ENCODE data around the gene RNF2.

RNF2 gene

DNA sequence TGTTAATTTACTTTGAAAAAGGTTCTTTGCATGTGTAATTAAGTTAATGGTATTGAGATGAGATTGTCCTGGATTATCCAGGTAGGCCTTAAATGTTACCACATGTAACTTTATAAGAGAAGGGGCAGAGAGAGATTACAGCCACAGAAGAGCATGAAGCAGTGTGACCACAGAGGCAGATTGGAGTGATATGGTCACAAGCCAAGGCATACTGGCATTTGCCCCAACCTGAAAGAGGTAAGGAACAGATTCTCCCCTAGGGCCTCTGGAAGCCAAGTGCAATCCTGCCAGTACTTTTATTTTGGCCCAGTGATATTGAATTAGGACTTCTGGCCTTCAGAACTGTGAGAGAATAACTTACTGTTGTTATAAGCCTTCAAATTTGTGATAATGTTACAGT lies 23.0 kb downstream of the RNF2 start:
- no peak overlapping the region for H4K8ac ChIP-seq (ENCODE audit: low read depth, low read length)
- no peak overlapping the region for H3K4me2 ChIP-seq (ENCODE audit: low read length)
- H2BK5ac ChIP-seq (ENCODE audit: low read depth, low read length, poor library complexity) = no peak overlapping the region
- DNase-seq = no peak
- H4K12ac ChIP-seq (ENCODE audit: low read depth, low read length) = no peak overlapping the region
- no peak overlapping the region for H3K23ac ChIP-seq (ENCODE audit: low read length)
- no peak overlapping the region for H3K9ac ChIP-seq (ENCODE audit: low read length)
- H3K4me1 ChIP-seq (ENCODE audit: control insufficient read depth in 1 of 2, insufficient read depth in 2 of 2, low read length in 2 of 2) = no peaks in the 10 kb centered on the region
- H3K18ac ChIP-seq (ENCODE audit: low read length) = no peak overlapping the region
- H2AFZ ChIP-seq (ENCODE audit: insufficient read depth, low read length, poor library complexity) = no peak overlapping the region
- no peak overlapping the region for H4K91ac ChIP-seq (ENCODE audit: low read depth, low read length)
- no peak overlapping the region for H3K4me3 ChIP-seq (ENCODE audit: low read depth, low read length)
- no peak overlapping the region for H3K27ac ChIP-seq (ENCODE audit: low read depth, low read length)
- H3K79me2 ChIP-seq (ENCODE audit: control insufficient read depth, insufficient read depth, low read length, poor library complexity) = peaks cover 4% of the 10 kb centered on the region
- H3K4ac ChIP-seq (ENCODE audit: low read depth, low read length) = peak overlapping the region; percentile 83
- H2AK5ac ChIP-seq (ENCODE audit: low read length) = no peak overlapping the region
- no peaks in the 10 kb centered on the region for H3K9me3 ChIP-seq (ENCODE audit: insufficient read depth, low read depth, low read length)
- H3K36me3 ChIP-seq (ENCODE audit: control insufficient read depth in 1 of 2, insufficient read depth in 2 of 2, low read length in 2 of 2) = peaks cover 0 to 6% of the 10 kb centered on the region in 2 experiments
- H2BK12ac ChIP-seq (ENCODE audit: low read length) = no peak overlapping the region
- no peaks in the 10 kb centered on the region for H3K27me3 ChIP-seq (ENCODE audit: insufficient read depth, low read length)
- no peak overlapping the region for H2BK120ac ChIP-seq (ENCODE audit: insufficient read depth, low read length, poor library complexity)
- H3K79me1 ChIP-seq (ENCODE audit: low read length) = no peaks in the 10 kb centered on the region
- no peak overlapping the region for H3K14ac ChIP-seq (ENCODE audit: low read length)

DNA sequence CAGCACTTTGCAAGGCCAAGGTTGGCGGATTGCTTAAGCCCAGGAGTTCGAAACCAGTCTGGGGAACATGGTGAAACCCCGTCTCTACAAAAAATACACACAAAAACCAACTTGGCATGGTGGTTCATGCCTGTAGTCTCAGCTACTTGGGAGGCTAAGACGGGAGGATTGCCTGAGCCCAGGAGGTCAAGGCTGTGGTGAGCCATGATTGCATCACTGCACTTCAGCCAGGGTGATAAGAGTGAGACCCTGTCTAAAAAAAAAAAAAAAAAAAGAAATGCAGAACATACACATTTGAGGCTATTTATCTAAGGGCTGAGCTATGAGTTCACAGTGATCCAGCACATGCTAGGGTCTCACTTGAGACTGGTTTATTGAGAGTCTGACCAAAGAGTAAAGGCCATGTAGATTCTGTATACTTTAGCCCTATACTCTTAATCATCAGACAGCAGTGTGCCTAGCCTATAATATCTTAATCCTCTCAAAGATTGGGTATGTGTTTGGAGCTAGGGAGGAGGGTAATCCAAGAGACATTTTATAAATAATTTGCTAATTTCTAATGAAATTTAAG lies 23.9 kb downstream of the RNF2 start:
- no peak overlapping the region for H3K23ac ChIP-seq (ENCODE audit: low read length)
- H2AFZ ChIP-seq (ENCODE audit: insufficient read depth, low read length, poor library complexity) = no peak overlapping the region
- no peak overlapping the region for H2BK12ac ChIP-seq (ENCODE audit: low read length)
- H2BK5ac ChIP-seq (ENCODE audit: low read depth, low read length, poor library complexity) = no peak overlapping the region
- DNase-seq = no peak
- no peaks in the 10 kb centered on the region for H3K79me1 ChIP-seq (ENCODE audit: low read length)
- no peak overlapping the region for H3K4me3 ChIP-seq (ENCODE audit: low read depth, low read length)
- no peak overlapping the region for H4K91ac ChIP-seq (ENCODE audit: low read depth, low read length)
- no peak overlapping the region for H3K14ac ChIP-seq (ENCODE audit: low read length)
- no peak overlapping the region for H2BK120ac ChIP-seq (ENCODE audit: insufficient read depth, low read length, poor library complexity)
- WGBS (ENCODE audit: extremely low coverage, insufficient coverage, insufficient read length) = no CpG with 5 or more reads among the region's 4 CpGs
- no peaks in the 10 kb centered on the region for H3K4me1 ChIP-seq (ENCODE audit: control insufficient read depth in 1 of 2, insufficient read depth in 2 of 2, low read length in 2 of 2)
- no peak overlapping the region for H2AK5ac ChIP-seq (ENCODE audit: low read length)
- no peak overlapping the region for H3K18ac ChIP-seq (ENCODE audit: low read length)
- no peak overlapping the region for H4K8ac ChIP-seq (ENCODE audit: low read depth, low read length)
- H3K4me2 ChIP-seq (ENCODE audit: low read length) = no peak overlapping the region
- H3K4ac ChIP-seq (ENCODE audit: low read depth, low read length) = no peak overlapping the region
- H3K27me3 ChIP-seq (ENCODE audit: insufficient read depth, low read length) = no peaks in the 10 kb centered on the region
- no peak overlapping the region for H3K9ac ChIP-seq (ENCODE audit: low read length)
- H3K9me3 ChIP-seq (ENCODE audit: insufficient read depth, low read depth, low read length) = no peaks in the 10 kb centered on the region
- H3K79me2 ChIP-seq (ENCODE audit: control insufficient read depth, insufficient read depth, low read length, poor library complexity) = peaks cover 2% of the 10 kb centered on the region
- H3K27ac ChIP-seq (ENCODE audit: low read depth, low read length) = no peak overlapping the region
- no peak overlapping the region for H4K12ac ChIP-seq (ENCODE audit: low read depth, low read length)
- peaks cover 0 to 6% of the 10 kb centered on the region in 2 experiments for H3K36me3 ChIP-seq (ENCODE audit: control insufficient read depth in 1 of 2, insufficient read depth in 2 of 2, low read length in 2 of 2)

DNA sequence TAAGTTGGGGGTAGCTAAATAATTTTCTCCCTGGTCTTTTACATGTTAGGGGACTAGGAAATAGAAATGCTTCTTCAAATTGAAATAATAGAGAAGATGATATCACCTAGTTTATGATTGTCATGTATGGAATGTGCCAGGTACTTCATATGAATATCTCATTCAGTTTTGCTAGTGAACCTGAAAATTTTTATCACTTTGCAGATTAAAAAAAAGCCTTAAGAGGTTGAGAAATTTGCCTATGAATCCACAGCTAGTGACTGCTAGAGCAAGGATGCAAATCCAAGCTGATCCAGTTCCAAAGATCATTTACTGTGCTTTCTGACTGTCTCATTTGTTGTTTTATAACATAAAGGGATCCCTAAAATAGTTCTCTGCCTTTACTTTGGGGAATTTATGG lies 24.7 kb downstream of the RNF2 start:
- no peak overlapping the region for H4K12ac ChIP-seq (ENCODE audit: low read depth, low read length)

DNA sequence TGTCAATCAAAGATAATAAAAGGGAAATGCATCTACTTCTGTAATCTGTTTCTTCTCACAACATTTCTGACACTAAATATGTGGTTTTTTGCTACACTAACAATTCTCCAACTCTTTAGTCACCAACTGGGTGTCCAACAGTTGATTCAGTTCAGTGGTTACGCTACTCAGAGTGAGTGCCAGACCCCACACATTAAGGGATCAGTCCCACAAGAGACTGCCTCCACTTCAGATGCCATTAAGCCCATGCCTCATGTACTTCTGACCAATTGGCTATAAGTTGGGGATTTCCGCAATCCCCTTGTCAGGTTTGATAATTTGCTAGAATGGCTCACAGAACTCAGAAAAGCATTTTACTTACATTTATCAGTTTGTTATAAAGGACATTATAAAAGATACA lies 28.4 kb downstream of the RNF2 start:
- no peak overlapping the region for H2AFZ ChIP-seq (ENCODE audit: insufficient read depth, low read length, poor library complexity)
- H3K27me3 ChIP-seq (ENCODE audit: insufficient read depth, low read length) = no peaks in the 10 kb centered on the region
- DNase-seq = no peak
- no peak overlapping the region for H2AK5ac ChIP-seq (ENCODE audit: low read length)
- H4K91ac ChIP-seq (ENCODE audit: low read depth, low read length) = no peak overlapping the region
- H3K4ac ChIP-seq (ENCODE audit: low read depth, low read length) = no peak overlapping the region
- H3K79me2 ChIP-seq (ENCODE audit: control insufficient read depth, insufficient read depth, low read length, poor library complexity) = peaks cover 3% of the 10 kb centered on the region
- H3K14ac ChIP-seq (ENCODE audit: low read length) = no peak overlapping the region
- peaks cover 0 to 1% of the 10 kb centered on the region in 2 experiments for H3K36me3 ChIP-seq (ENCODE audit: control insufficient read depth in 1 of 2, insufficient read depth in 2 of 2, low read length in 2 of 2)
- no peak overlapping the region for H3K9ac ChIP-seq (ENCODE audit: low read length)
- H4K12ac ChIP-seq (ENCODE audit: low read depth, low read length) = no peak overlapping the region
- no peak overlapping the region for H3K4me2 ChIP-seq (ENCODE audit: low read length)
- no peaks in the 10 kb centered on the region for H3K79me1 ChIP-seq (ENCODE audit: low read length)
- H3K23ac ChIP-seq (ENCODE audit: low read length) = no peak overlapping the region
- H3K9me3 ChIP-seq (ENCODE audit: insufficient read depth, low read depth, low read length) = no peaks in the 10 kb centered on the region
- no CpG with 5 or more reads among the region's 2 CpGs for WGBS (ENCODE audit: extremely low coverage, insufficient coverage, insufficient read length)
- H2BK120ac ChIP-seq (ENCODE audit: insufficient read depth, low read length, poor library complexity) = no peak overlapping the region
- H4K8ac ChIP-seq (ENCODE audit: low read depth, low read length) = no peak overlapping the region
- H2BK5ac ChIP-seq (ENCODE audit: low read depth, low read length, poor library complexity) = no peak overlapping the region
- H2BK12ac ChIP-seq (ENCODE audit: low read length) = no peak overlapping the region
- no peaks in the 10 kb centered on the region for H3K4me1 ChIP-seq (ENCODE audit: control insufficient read depth in 1 of 2, insufficient read depth in 2 of 2, low read length in 2 of 2)
- H3K4me3 ChIP-seq (ENCODE audit: low read depth, low read length) = no peak overlapping the region
- H3K27ac ChIP-seq (ENCODE audit: low read depth, low read length) = no peak overlapping the region
- no peak overlapping the region for H3K18ac ChIP-seq (ENCODE audit: low read length)

More for the DNA sequence above, 24.7 kb downstream of the RNF2 start:
- Histone ChIP-seq H3K23ac (ENCODE audit: low read length) (no peak overlapping the region), H2BK12ac (ENCODE audit: low read length) (no peak overlapping the region), H4K8ac (ENCODE audit: low read depth, low read length) (no peak overlapping the region), H3K18ac (ENCODE audit: low read length) (no peak overlapping the region), H3K4me2 (ENCODE audit: low read length) (no peak overlapping the region), H3K27me3 (ENCODE audit: insufficient read depth, low read length) (no peaks in the 10 kb centered on the region), H3K79me2 (ENCODE audit: control insufficient read depth, insufficient read depth, low read length, poor library complexity) (peaks cover 2% of the 10 kb centered on the region), H3K36me3 (ENCODE audit: control insufficient read depth in 1 of 2, insufficient read depth in 2 of 2, low read length in 2 of 2) (peaks cover 0 to 6% of the 10 kb centered on the region in 2 experiments), H3K4me1 (ENCODE audit: control insufficient read depth in 1 of 2, insufficient read depth in 2 of 2, low read length in 2 of 2) (no peaks in the 10 kb centered on the region), H2AK5ac (ENCODE audit: low read length) (no peak overlapping the region), H3K27ac (ENCODE audit: low read depth, low read length) (no peak overlapping the region), H3K4me3 (ENCODE audit: low read depth, low read length) (no peak overlapping the region), H2AFZ (ENCODE audit: insufficient read depth, low read length, poor library complexity) (no peak overlapping the region), H3K9ac (ENCODE audit: low read length) (no peak overlapping the region), H3K9me3 (ENCODE audit: insufficient read depth, low read depth, low read length) (no peaks in the 10 kb centered on the region), H3K79me1 (ENCODE audit: low read length) (no peaks in the 10 kb centered on the region), H3K4ac (ENCODE audit: low read depth, low read length) (no peak overlapping the region), H2BK5ac (ENCODE audit: low read depth, low read length, poor library complexity) (no peak overlapping the region), H3K14ac (ENCODE audit: low read length) (no peak overlapping the region), H2BK120ac (ENCODE audit: insufficient read depth, low read length, poor library complexity) (no peak overlapping the region), H4K91ac (ENCODE audit: low read depth, low read length) (no peak overlapping the region)
- DNase-seq = no peak

All from trophoblast cell (in vitro differentiated cells and primary cell).